HUES6 (cell line): ENCODE data around the gene SRSF4.

Experiments
- H3K27ac ChIP-seq: 2 replicates; pipeline ENCODE4 v1.7.0; 2013; ENCODE audit warnings: low read depth, mild to moderate bottlenecking, low read length, inconsistent platforms
- H3K27me3 ChIP-seq: 2 replicates; pipeline ENCODE4 v1.6.1; 2013; ENCODE audit warnings: low read length; ENCODE audit not compliant: control insufficient read depth, insufficient read depth
- H3K36me3 ChIP-seq: 2 replicates; pipeline ENCODE4 v1.6.1; 2013; ENCODE audit warnings: low read length; ENCODE audit not compliant: control insufficient read depth, insufficient read depth
- H3K4me1 ChIP-seq: 2 replicates; pipeline ENCODE4 v1.6.1; 2013; ENCODE audit warnings: low read length; ENCODE audit not compliant: control insufficient read depth, insufficient read depth
- H3K4me3 ChIP-seq: 2 replicates; pipeline ENCODE4 v1.5.1; 2013; ENCODE audit warnings: low read depth, low read length
- H3K9ac ChIP-seq: one replicate; pipeline ENCODE4 v1.6.1; 2013; ENCODE audit warnings: mild to moderate bottlenecking, low read length
- H3K9me3 ChIP-seq: 2 replicates; pipeline ENCODE4 v1.6.1; 2013; ENCODE audit warnings: low read depth, low read length; ENCODE audit not compliant: control insufficient read depth, insufficient read depth

The SRSF4 gene

GRCh38 chr1:29180497-29181412 lies 945 bp downstream of the SRSF4 start:
- no peaks in the 10 kb centered on the region for H3K27me3 ChIP-seq
- H3K4me3 ChIP-seq, result peak overlapping the region; percentile 99
- no peaks in the 10 kb centered on the region; the same call in 1 of the 2 replicates for H3K9me3 ChIP-seq
- peaks cover 20% of the 10 kb centered on the region for H3K4me1 ChIP-seq
- H3K9ac ChIP-seq, result peak overlapping the region; percentile 100
- H3K27ac ChIP-seq, result peak overlapping the region; percentile 100
- peaks cover 34% of the 10 kb centered on the region for H3K36me3 ChIP-seq

GRCh38 chr1:29179641-29180184 lies 2.0 kb downstream of the SRSF4 start:
- Histone ChIP-seq H3K36me3 (peaks cover 34% of the 10 kb centered on the region), H3K9ac (peak overlapping the region; percentile 100), H3K4me3 (peak overlapping the region; percentile 99), H3K9me3 (no peaks in the 10 kb centered on the region; the same call in 1 of the 2 replicates), H3K27me3 (no peaks in the 10 kb centered on the region), H3K27ac (peak overlapping the region; percentile 100; the same call in 1 of the 2 replicates), H3K4me1 (peaks cover 19% of the 10 kb centered on the region)

DNA sequence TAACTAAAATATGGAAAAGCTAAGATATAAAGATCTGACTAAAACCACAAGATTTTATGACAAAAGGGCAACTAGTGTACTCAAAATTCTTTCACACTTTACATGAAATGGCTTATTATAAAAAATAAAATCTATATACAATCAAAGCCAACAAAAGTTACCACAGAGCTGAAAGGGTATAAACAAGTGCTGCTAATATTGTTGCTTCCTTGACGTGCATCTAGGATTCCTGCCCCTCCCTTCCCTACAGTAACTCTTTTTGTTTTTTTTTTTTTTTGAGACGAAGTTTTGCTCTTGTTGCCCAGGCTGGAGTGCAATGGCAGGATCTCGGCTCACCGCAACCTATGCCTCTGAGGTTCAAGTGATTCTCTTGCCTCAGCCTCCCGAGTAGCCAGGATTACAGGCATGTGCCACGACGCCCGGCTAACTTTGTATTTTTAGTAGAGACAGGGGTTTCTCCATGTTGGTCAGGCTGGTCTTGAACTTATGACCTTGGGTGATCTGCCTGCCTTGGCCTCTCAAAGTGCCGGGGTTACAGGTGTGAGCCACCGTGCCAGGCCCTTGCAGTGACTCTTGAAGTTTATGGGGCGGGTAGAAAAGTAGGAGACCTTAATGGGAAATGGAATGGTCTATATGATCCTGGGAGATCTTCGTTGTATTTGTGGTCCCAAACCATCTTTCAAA lies 4.5 kb downstream of the SRSF4 start:
- no peak overlapping the region for H3K9ac ChIP-seq
- H3K27ac ChIP-seq, result no peak overlapping the region
- H3K36me3 ChIP-seq, result peaks cover 43% of the 10 kb centered on the region
- peaks cover 16% of the 10 kb centered on the region for H3K4me1 ChIP-seq
- no peaks in the 10 kb centered on the region; the same call in 1 of the 2 replicates for H3K9me3 ChIP-seq
- no peak overlapping the region for H3K4me3 ChIP-seq
- no peaks in the 10 kb centered on the region for H3K27me3 ChIP-seq

GRCh38 chr1:29176576-29176975 lies 5.1 kb downstream of the SRSF4 start:
- Histone ChIP-seq H3K27me3 (no peaks in the 10 kb centered on the region), H3K36me3 (peaks cover 43% of the 10 kb centered on the region), H3K27ac (no peak overlapping the region), H3K9ac (no peak overlapping the region), H3K9me3 (no peaks in the 10 kb centered on the region; the same call in 1 of the 2 replicates), H3K4me3 (no peak overlapping the region), H3K4me1 (peaks cover 19% of the 10 kb centered on the region)

DNA sequence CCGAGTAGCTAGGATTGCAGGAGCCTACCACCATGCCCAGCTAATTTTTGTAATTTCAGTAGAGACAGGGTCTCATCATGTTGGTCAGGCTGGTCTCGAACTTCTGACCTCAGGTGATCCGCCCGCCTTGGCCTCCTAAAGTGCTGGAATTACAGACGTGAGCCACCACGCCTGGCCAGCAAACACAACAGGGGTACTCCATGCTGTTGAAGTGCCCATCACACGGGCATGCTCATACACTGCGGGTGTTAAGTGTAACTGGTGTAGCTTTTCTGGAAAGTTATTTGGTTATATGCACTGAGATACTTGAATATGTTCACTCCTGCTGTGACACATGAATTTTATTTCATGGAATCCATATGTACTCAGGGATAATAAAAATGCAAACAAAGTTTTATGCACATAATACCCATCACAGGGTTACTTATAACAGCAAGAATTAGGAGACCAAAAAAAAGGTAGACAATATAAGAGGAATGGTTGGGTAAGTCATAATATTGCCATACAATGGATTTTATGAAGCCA lies 9.2 kb downstream of the SRSF4 start:
- Histone ChIP-seq H3K9me3 (no peaks in the 10 kb centered on the region; the same call in 1 of the 2 replicates), H3K4me3 (no peak overlapping the region), H3K27ac (no peak overlapping the region), H3K36me3 (peaks cover 51% of the 10 kb centered on the region), H3K27me3 (no peaks in the 10 kb centered on the region), H3K9ac (no peak overlapping the region), H3K4me1 (peaks cover 24% of the 10 kb centered on the region)

DNA sequence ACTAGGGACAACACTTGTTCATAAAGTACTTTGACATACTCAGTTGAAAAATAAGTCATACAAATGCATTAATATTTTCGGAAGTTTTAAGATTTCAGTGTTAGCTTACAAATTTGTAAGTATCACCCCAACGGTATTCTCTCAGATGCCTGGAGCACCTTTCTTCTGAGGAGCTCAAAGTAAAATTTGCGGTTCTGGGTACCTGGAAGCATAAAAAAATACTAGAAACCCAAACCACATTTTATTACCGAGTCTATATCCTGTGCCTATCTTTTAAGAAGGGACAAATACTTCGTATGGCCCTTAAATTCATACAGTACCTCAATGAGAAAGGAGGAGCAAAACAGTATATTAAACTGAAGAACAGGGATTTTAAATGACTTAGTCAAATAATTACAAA lies 10.2 kb downstream of the SRSF4 start:
- no peak overlapping the region for H3K9ac ChIP-seq
- H3K9me3 ChIP-seq, result no peaks in the 10 kb centered on the region; the same call in 1 of the 2 replicates
- H3K36me3 ChIP-seq, result peaks cover 49% of the 10 kb centered on the region
- peaks cover 31% of the 10 kb centered on the region for H3K4me1 ChIP-seq
- H3K4me3 ChIP-seq, result no peak overlapping the region
- no peak overlapping the region for H3K27ac ChIP-seq
- H3K27me3 ChIP-seq, result no peaks in the 10 kb centered on the region

GRCh38 chr1:29171089-29171488 lies 10.6 kb downstream of the SRSF4 start:
- Histone ChIP-seq H3K27ac (peak overlapping the region; percentile 15; the same call in 1 of the 2 replicates), H3K9ac (no peak overlapping the region), H3K4me1 (peaks cover 35% of the 10 kb centered on the region), H3K4me3 (no peak overlapping the region), H3K9me3 (no peaks in the 10 kb centered on the region; the same call in 1 of the 2 replicates), H3K27me3 (no peaks in the 10 kb centered on the region), H3K36me3 (peaks cover 49% of the 10 kb centered on the region)

GRCh38 chr1:29169976-29170375 lies 11.7 kb downstream of the SRSF4 start:
- H3K27me3 ChIP-seq, result no peaks in the 10 kb centered on the region
- H3K9ac ChIP-seq, result no peak overlapping the region
- H3K27ac ChIP-seq, result no peak overlapping the region
- no peak overlapping the region for H3K4me3 ChIP-seq
- no peaks in the 10 kb centered on the region; the same call in 1 of the 2 replicates for H3K9me3 ChIP-seq
- H3K36me3 ChIP-seq, result peaks cover 56% of the 10 kb centered on the region
- H3K4me1 ChIP-seq, result peaks cover 47% of the 10 kb centered on the region

DNA sequence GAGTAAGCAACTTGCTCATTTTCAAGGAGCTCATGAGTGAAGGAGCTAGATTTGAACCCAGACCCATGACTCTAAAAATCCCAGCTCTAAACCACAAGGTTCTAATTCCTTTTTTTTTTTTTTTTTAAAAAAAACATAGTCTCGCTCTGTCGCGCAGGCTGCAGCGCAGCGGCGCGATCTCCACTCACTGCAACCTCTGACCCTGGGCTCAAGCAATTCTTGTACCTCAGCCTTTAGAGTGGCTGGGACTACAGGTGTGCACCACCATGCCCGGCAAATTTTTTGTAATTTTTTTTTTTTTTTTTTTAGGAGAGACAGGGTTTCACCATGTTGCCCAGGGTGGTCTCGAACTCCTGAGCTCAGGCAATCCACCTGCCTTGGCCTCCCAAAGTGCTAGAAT lies 13.8 kb downstream of the SRSF4 start:
- Histone ChIP-seq H3K4me1 (peaks cover 65% of the 10 kb centered on the region), H3K36me3 (peaks cover 58% of the 10 kb centered on the region), H3K4me3 (no peak overlapping the region), H3K27ac (no peak overlapping the region), H3K27me3 (no peaks in the 10 kb centered on the region), H3K9me3 (no peaks in the 10 kb centered on the region), H3K9ac (no peak overlapping the region)

DNA sequence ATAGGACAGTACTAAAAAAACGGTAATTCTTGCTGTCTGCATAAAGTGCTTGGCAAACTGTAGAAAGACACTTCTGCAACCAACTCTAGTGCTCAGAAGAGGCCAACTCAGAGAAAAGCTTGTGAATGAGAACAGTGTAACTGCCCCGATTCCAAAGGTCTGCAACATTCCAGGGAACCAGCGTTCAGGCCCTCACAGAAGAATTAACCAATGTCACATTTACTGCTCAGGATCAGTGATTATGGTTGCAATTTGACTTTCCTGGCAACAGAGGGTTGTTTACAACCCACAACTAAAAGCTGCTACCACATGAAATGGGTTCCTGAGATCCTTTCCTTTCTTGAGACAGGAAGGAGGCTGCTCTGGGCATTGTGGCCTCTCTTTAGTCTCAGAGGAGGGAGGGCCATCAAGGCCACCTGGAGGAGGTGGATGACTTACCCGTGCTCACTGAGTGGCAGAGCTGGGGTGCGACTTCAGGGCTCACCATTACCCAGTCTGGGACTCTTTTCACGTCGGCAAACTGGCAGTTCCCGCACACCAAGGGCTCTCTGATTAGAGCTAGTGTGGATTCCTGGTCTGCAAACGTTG lies 15.3 kb downstream of the SRSF4 start:
- Histone ChIP-seq H3K4me3 (no peak overlapping the region), H3K9ac (peak overlapping the region; percentile 40), H3K9me3 (no peaks in the 10 kb centered on the region), H3K27ac (peak overlapping the region; percentile 90), H3K27me3 (no peaks in the 10 kb centered on the region), H3K36me3 (peaks cover 62% of the 10 kb centered on the region), H3K4me1 (peaks cover 72% of the 10 kb centered on the region)
